ENCODE data around the gene SLC37A4. TPM values are rescaled to one million over a fixed set of nuclear protein-coding genes. Genes with fewer than 3 reads are reported as not detected.

The SLC37A4 gene
- total RNA-seq, 5 donors from 2014 or later (not counting 1 experiment from before 2014, with no cell fraction given), result 8.9 to 18.0 (median 15.4) TPM

GRCh38 chr11:119011476-119012053 is 19.1 kb downstream of the SLC37A4 start:
- 98% methylated on average over 6 of the region's 6 CpGs for WGBS (ENCODE audit: insufficient coverage)
- CTCF ChIA-PET, result interaction anchor here (0.5 kb wide), 2 partner anchors 11 to 22 kb away, joined by 3 to 5 read pairs; no protein-coding TSS in a partner anchor
- Histone ChIP-seq H3K36me3 (ENCODE audit: control insufficient read depth in 2 of 2, extremely low read depth in 1 of 2, insufficient read depth in 1 of 2, low read length in 1 of 2) (peaks cover 5 to 85% of the 10 kb centered on the region in 2 donors), H3K9me3 (no peaks in the 10 kb centered on the region), H3K4me3 (ENCODE audit: control insufficient read depth in 1 of 2, extremely low read depth in 1 of 2, low read length in 1 of 2) (no peak overlapping the region), H3K4me1 (ENCODE audit: control insufficient read depth in 1 of 2, extremely low read depth in 1 of 2, insufficient read depth in 2 of 2, low read length in 2 of 2) (peaks cover 0 to 9% of the 10 kb centered on the region in 2 experiments), H3K27me3 (replicated peaks in 1 of 2; ENCODE audit: control insufficient read depth in 2 of 2, extremely low read depth in 1 of 2, insufficient read depth in 2 of 2, low read length in 1 of 2) (no peaks in the 10 kb centered on the region), H3K27ac (ENCODE audit: low read length) (no peak overlapping the region)
- POLR2A ChIA-PET, result no interaction called here
- no peaks in the 10 kb centered on the region for H3K9me3 Mint-ChIP-seq
- H3K27me3 Mint-ChIP-seq, result no peaks in the 10 kb centered on the region
- H3K27ac Mint-ChIP-seq, result no peak overlapping the region
- peaks cover 16 to 24% (median 17%) of the 10 kb centered on the region in 3 donors for H3K4me1 Mint-ChIP-seq
- DNase-seq (no peak), ATAC-seq (replicated peaks in 1 of 4) (peak in 1 of 4 experiments; percentile 9)
- H3K4me3 Mint-ChIP-seq, result no peak overlapping the region
- peaks cover 54% of the 10 kb centered on the region for H3K36me3 Mint-ChIP-seq

DNA sequence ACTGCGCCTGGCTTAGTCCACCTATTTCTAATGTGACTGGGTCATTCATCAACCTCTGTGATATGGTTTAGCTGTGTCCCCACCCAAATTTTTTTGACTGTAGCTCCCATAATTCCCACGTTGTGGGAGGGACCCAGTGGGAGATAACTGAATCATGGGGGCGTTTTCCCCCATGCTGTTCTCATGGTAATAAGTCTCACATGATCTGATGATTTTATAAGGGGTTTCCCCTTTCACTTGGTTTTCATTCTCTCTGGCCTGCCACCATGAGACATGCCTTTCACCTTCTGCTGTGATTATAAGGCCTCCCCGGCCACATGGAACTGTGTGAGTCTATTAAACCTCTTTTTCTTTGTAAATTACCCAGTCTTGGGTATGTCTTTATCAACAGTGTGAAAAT is 24.0 kb downstream of the SLC37A4 start:
- ChIA-PET POLR2A (interaction anchor here in 1 of 2 donors (0.5 kb wide), 1 partner anchor 218 kb away, joined by 4 read pairs; no protein-coding TSS in a partner anchor), CTCF (interaction anchor here (0.7 to 0.9 kb wide), 3 partner anchors 11 to 745 kb away, joined by 3 to 5 read pairs (median 4); no protein-coding TSS in a partner anchor)
- 100% methylated on average over 1 of the region's 4 CpGs for WGBS (ENCODE audit: insufficient coverage)
- Histone ChIP-seq H3K4me3 (ENCODE audit: control insufficient read depth in 1 of 2, extremely low read depth in 1 of 2, low read length in 1 of 2) (no peak overlapping the region), H3K9me3 (no peaks in the 10 kb centered on the region), H3K27me3 (replicated peaks in 1 of 2; ENCODE audit: control insufficient read depth in 2 of 2, extremely low read depth in 1 of 2, insufficient read depth in 2 of 2, low read length in 1 of 2) (no peaks in the 10 kb centered on the region), H3K4me1 (ENCODE audit: control insufficient read depth in 1 of 2, extremely low read depth in 1 of 2, insufficient read depth in 2 of 2, low read length in 2 of 2) (no peaks in the 10 kb centered on the region), H3K27ac (ENCODE audit: low read length) (no peak overlapping the region), H3K36me3 (ENCODE audit: control insufficient read depth in 2 of 2, extremely low read depth in 1 of 2, insufficient read depth in 1 of 2, low read length in 1 of 2) (peaks cover 11 to 72% of the 10 kb centered on the region in 2 donors)
- ATAC-seq (replicated peaks in 1 of 4), result no peak
- Mint-ChIP-seq H3K4me3 (no peak overlapping the region), H3K27ac (no peak overlapping the region), H3K27me3 (no peaks in the 10 kb centered on the region), H3K36me3 (peaks cover 34% of the 10 kb centered on the region), H3K4me1 (peaks cover 0 to 6% (median 6%) of the 10 kb centered on the region in 3 donors), H3K9me3 (no peaks in the 10 kb centered on the region)
- DNase-seq, result no peak

GRCh38 chr11:119000906-119001305 is 29.8 kb downstream of the SLC37A4 start:
- POLR2A ChIA-PET, result no interaction called here
- ATAC-seq (replicated peaks in 1 of 4) (no peak), DNase-seq (no peak)
- WGBS (ENCODE audit: insufficient coverage), result no CpG with 5 or more reads among the region's 1 CpG
- H3K4me1 ChIP-seq (ENCODE audit: control insufficient read depth in 1 of 2, extremely low read depth in 1 of 2, insufficient read depth in 2 of 2, low read length in 2 of 2), result peaks cover 14 to 31% of the 10 kb centered on the region in 2 experiments
- H3K4me1 Mint-ChIP-seq, result peaks cover 38 to 44% (median 44%) of the 10 kb centered on the region in 3 donors
- H3K27ac ChIP-seq (ENCODE audit: low read length), result no peak overlapping the region
- no peak overlapping the region for H3K27ac Mint-ChIP-seq
- no peak overlapping the region for H3K4me3 ChIP-seq (ENCODE audit: control insufficient read depth in 1 of 2, extremely low read depth in 1 of 2, low read length in 1 of 2)
- CTCF ChIA-PET, result interaction anchor here (0.6 to 1.6 kb wide), 2 partner anchors 14 to 44 kb away, joined by 3 to 9 read pairs; no protein-coding TSS in a partner anchor
- H3K27me3 Mint-ChIP-seq, result no peaks in the 10 kb centered on the region
- H3K9me3 Mint-ChIP-seq, result no peaks in the 10 kb centered on the region
- peak overlapping the region in 1 of 3 donors; percentile 37 for H3K4me3 Mint-ChIP-seq
- H3K36me3 ChIP-seq (ENCODE audit: control insufficient read depth in 2 of 2, extremely low read depth in 1 of 2, insufficient read depth in 1 of 2, low read length in 1 of 2), result peaks cover 9 to 48% of the 10 kb centered on the region in 2 donors
- peaks cover 18% of the 10 kb centered on the region for H3K36me3 Mint-ChIP-seq
- H3K27me3 ChIP-seq (replicated peaks in 1 of 2; ENCODE audit: control insufficient read depth in 2 of 2, extremely low read depth in 1 of 2, insufficient read depth in 2 of 2, low read length in 1 of 2), result no peaks in the 10 kb centered on the region
- no peaks in the 10 kb centered on the region for H3K9me3 ChIP-seq

GRCh38 chr11:118998822-118999221 is 31.9 kb downstream of the SLC37A4 start:
- Mint-ChIP-seq H3K4me1 (peaks cover 38 to 44% (median 44%) of the 10 kb centered on the region in 3 donors), H3K27me3 (no peaks in the 10 kb centered on the region), H3K9me3 (no peaks in the 10 kb centered on the region), H3K36me3 (peaks cover 18% of the 10 kb centered on the region), H3K27ac (peak overlapping the region; percentile 90), H3K4me3 (peak overlapping the region; percentile 92 to 98 (median 97))
- no peak for DNase-seq
- POLR2A ChIA-PET, result interaction anchor here (0.5 to 0.7 kb wide), 4 partner anchors 10 to 19 kb away, joined by 3 to 16 read pairs (median 5); no protein-coding TSS in a partner anchor
- H3K27ac ChIP-seq (ENCODE audit: low read length), result peak overlapping the region; percentile 78
- peaks cover 14 to 34% of the 10 kb centered on the region in 2 experiments for H3K4me1 ChIP-seq (ENCODE audit: control insufficient read depth in 1 of 2, extremely low read depth in 1 of 2, insufficient read depth in 2 of 2, low read length in 2 of 2)
- peak overlapping the region; percentile 85 to 89 for H3K4me3 ChIP-seq (ENCODE audit: control insufficient read depth in 1 of 2, extremely low read depth in 1 of 2, low read length in 1 of 2)
- CTCF ChIA-PET, result interaction anchor here in 1 of 2 donors (0.5 kb wide), 1 partner anchor 24 kb away, joined by 6 read pairs; no protein-coding TSS in a partner anchor
- no peaks in the 10 kb centered on the region for H3K9me3 ChIP-seq
- WGBS (ENCODE audit: insufficient coverage), result 81% methylated on average over 3 of the region's 6 CpGs
- H3K27me3 ChIP-seq (replicated peaks in 1 of 2; ENCODE audit: control insufficient read depth in 2 of 2, extremely low read depth in 1 of 2, insufficient read depth in 2 of 2, low read length in 1 of 2), result no peaks in the 10 kb centered on the region
- ATAC-seq (replicated peaks in 1 of 4), result no peak
- H3K36me3 ChIP-seq (ENCODE audit: control insufficient read depth in 2 of 2, extremely low read depth in 1 of 2, insufficient read depth in 1 of 2, low read length in 1 of 2), result peaks cover 9 to 36% of the 10 kb centered on the region in 2 donors

GRCh38 chr11:118998388-118998717 is 32.3 kb downstream of the SLC37A4 start:
- H3K36me3 ChIP-seq (ENCODE audit: control insufficient read depth in 2 of 2, extremely low read depth in 1 of 2, insufficient read depth in 1 of 2, low read length in 1 of 2), result peaks cover 9 to 33% of the 10 kb centered on the region in 2 donors
- no peaks in the 10 kb centered on the region for H3K27me3 ChIP-seq (replicated peaks in 1 of 2; ENCODE audit: control insufficient read depth in 2 of 2, extremely low read depth in 1 of 2, insufficient read depth in 2 of 2, low read length in 1 of 2)
- ChIA-PET POLR2A (interaction anchor here in 1 of 2 donors (0.5 to 1.3 kb wide), 2 partner anchors 9 to 20 kb away, joined by 4 to 7 read pairs; partner anchors contain the start of genes RPS25 and TRAPPC4), CTCF (interaction anchor here in 1 of 2 donors (1.3 to 1.4 kb wide), 2 partner anchors 21 to 69 kb away, joined by 3 to 8 read pairs; partner anchors contain the start of genes TRAPPC4 and VPS11)
- Mint-ChIP-seq H3K27me3 (no peaks in the 10 kb centered on the region), H3K9me3 (no peaks in the 10 kb centered on the region), H3K36me3 (peaks cover 18% of the 10 kb centered on the region), H3K4me1 (peaks cover 38 to 44% (median 44%) of the 10 kb centered on the region in 3 donors), H3K27ac (peak overlapping the region; percentile 90), H3K4me3 (peak overlapping the region; percentile 92 to 98 (median 97))
- peaks cover 14 to 34% of the 10 kb centered on the region in 2 experiments for H3K4me1 ChIP-seq (ENCODE audit: control insufficient read depth in 1 of 2, extremely low read depth in 1 of 2, insufficient read depth in 2 of 2, low read length in 2 of 2)
- H3K4me3 ChIP-seq (ENCODE audit: control insufficient read depth in 1 of 2, extremely low read depth in 1 of 2, low read length in 1 of 2), result peak overlapping the region; percentile 85 to 89
- 1% methylated on average over 18 of the region's 19 CpGs for WGBS (ENCODE audit: insufficient coverage)
- H3K27ac ChIP-seq (ENCODE audit: low read length), result peak overlapping the region; percentile 78
- ATAC-seq (replicated peaks in 1 of 4), result peak; percentile 19 to 28 (median 20)
- no peak for DNase-seq
- no peaks in the 10 kb centered on the region for H3K9me3 ChIP-seq

GRCh38 chr11:118997627-118998387 is 32.9 kb downstream of the SLC37A4 start, which contains the start of gene CENATAC:
CENATAC (plus strand) TSS chr11:118998138; CDS start chr11:118998198, 60 bp downstream.
- H3K4me3 Mint-ChIP-seq, result peak within 1 kb of the TSS; percentile 92 to 98 (median 97)
- CTCF ChIA-PET, result interaction anchor here in 1 of 2 donors (1.0 to 1.4 kb wide), 4 partner anchors 18 to 208 kb away, joined by 3 to 8 read pairs (median 4); partner anchors contain the start of genes CBL, TRAPPC4 and VPS11
- peaks cover 13% of the 10 kb centered on the region for H3K36me3 Mint-ChIP-seq
- no peaks in the 10 kb centered on the region for H3K27me3 ChIP-seq (replicated peaks in 1 of 2; ENCODE audit: control insufficient read depth in 2 of 2, extremely low read depth in 1 of 2, insufficient read depth in 2 of 2, low read length in 1 of 2)
- H3K27ac Mint-ChIP-seq, result peak within 1 kb of the TSS; percentile 90
- H3K27ac ChIP-seq (ENCODE audit: low read length), result peak within 1 kb of the TSS; percentile 78
- H3K9me3 ChIP-seq, result no peaks in the 10 kb centered on the region
- peaks cover 14 to 34% of the 10 kb centered on the region in 2 experiments for H3K4me1 ChIP-seq (ENCODE audit: control insufficient read depth in 1 of 2, extremely low read depth in 1 of 2, insufficient read depth in 2 of 2, low read length in 2 of 2)
- POLR2A ChIA-PET, result interaction anchor here (0.6 to 1.3 kb wide), 5 partner anchors 17 to 208 kb away, joined by 3 to 11 read pairs (median 4); partner anchors contain the start of genes CBL (in 1 of the 2), RPS25 (in 1 of the 2) and TRAPPC4 (in 1 of the 2)
- H3K36me3 ChIP-seq (ENCODE audit: control insufficient read depth in 2 of 2, extremely low read depth in 1 of 2, insufficient read depth in 1 of 2, low read length in 1 of 2), result peaks cover 9 to 28% of the 10 kb centered on the region in 2 donors
- no peaks in the 10 kb centered on the region for H3K9me3 Mint-ChIP-seq
- under 1% methylated on average over 44 of the region's 54 CpGs for WGBS (ENCODE audit: insufficient coverage)
- DNase-seq (peak; percentile 88 to 97 (median 93)), ATAC-seq (replicated peaks in 1 of 4) (peak; percentile 95 to 98 (median 96))
- H3K4me1 Mint-ChIP-seq, result peaks cover 38 to 41% (median 41%) of the 10 kb centered on the region in 3 donors
- H3K4me3 ChIP-seq (ENCODE audit: control insufficient read depth in 1 of 2, extremely low read depth in 1 of 2, low read length in 1 of 2), result peak within 1 kb of the TSS; percentile 85 to 89
- no peaks in the 10 kb centered on the region for H3K27me3 Mint-ChIP-seq

All from T-cell (primary cell).